HUES64 (cell line): ENCODE results near the gene ULK4.

Experiments
- H3K27ac ChIP-seq: 2 replicates; pipeline ENCODE4 v1.7.0; 2013; ENCODE audit warnings: low read depth, low read length, inconsistent platforms
- H3K27me3 ChIP-seq: 2 replicates; pipeline ENCODE4 v1.6.1; 2013; ENCODE audit warnings: mild to moderate bottlenecking, low read length; ENCODE audit not compliant: insufficient read depth
- H3K36me3 ChIP-seq: 2 replicates; pipeline ENCODE4 v1.6.1; 2013; ENCODE audit warnings: mild to moderate bottlenecking, low read length; ENCODE audit not compliant: insufficient read depth
- H3K4me1 ChIP-seq: 2 replicates; pipeline ENCODE4 v1.6.1; 2013; ENCODE audit warnings: mild to moderate bottlenecking, low read length, moderate library complexity; ENCODE audit not compliant: insufficient read depth
- H3K4me3 ChIP-seq: 2 replicates; pipeline ENCODE4 v1.5.1; 2013; ENCODE audit warnings: mild to moderate bottlenecking, low read length, moderate library complexity
- H3K9ac ChIP-seq: 2 replicates; pipeline ENCODE4 v1.6.1; 2013; ENCODE audit warnings: mild to moderate bottlenecking, low read depth, low read length
- H3K9me3 ChIP-seq: 2 replicates; pipeline ENCODE4 v1.6.1; 2013; ENCODE audit warnings: low read depth, low read length; ENCODE audit not compliant: insufficient read depth
- WGBS: fragments of 150-250, 120-280 bp; methylation state at CpG from one replicate; pipeline ENCODE4 v1.1.7; 2013; ENCODE audit warnings: missing lambda C conversion rate; 5-methylcytosine and 5-hydroxymethylcytosine counted together

Gene ULK4

GRCh38 chr3:41251593-41251992, 710.3 kb downstream of the ULK4 start:
- H3K9me3 ChIP-seq, result no peaks in the 10 kb centered on the region
- H3K36me3 ChIP-seq, result no peaks in the 10 kb centered on the region
- no peak overlapping the region for H3K9ac ChIP-seq
- H3K27ac ChIP-seq, result no peak overlapping the region
- H3K4me1 ChIP-seq, result no peaks in the 10 kb centered on the region
- H3K4me3 ChIP-seq, result no peak overlapping the region
- 100% methylated on average over 1 of the region's 1 CpG for WGBS
- H3K27me3 ChIP-seq, result no peaks in the 10 kb centered on the region

GRCh38 chr3:41250825-41251224, 711.1 kb downstream of the ULK4 start:
- Histone ChIP-seq H3K36me3 (no peaks in the 10 kb centered on the region), H3K27me3 (no peaks in the 10 kb centered on the region), H3K4me1 (no peaks in the 10 kb centered on the region), H3K4me3 (no peak overlapping the region), H3K9ac (no peak overlapping the region), H3K9me3 (no peaks in the 10 kb centered on the region), H3K27ac (no peak overlapping the region)
- 84% methylated on average over 2 of the region's 2 CpGs for WGBS

- Histone ChIP-seq H3K36me3 (no peaks in the 10 kb centered on the region), H3K4me1 (no peaks in the 10 kb centered on the region), H3K4me3 (no peak overlapping the region), H3K27ac (no peak overlapping the region), H3K9me3 (no peaks in the 10 kb centered on the region), H3K27me3 (no peaks in the 10 kb centered on the region), H3K9ac (no peak overlapping the region)
- WGBS, result 88% methylated on average over 3 of the region's 3 CpGs
Measured at GRCh38 chr3:41249318-41249717, 712.6 kb downstream of the ULK4 start.

GRCh38 chr3:41248525-41248924, 713.4 kb downstream of the ULK4 start:
- 93% methylated on average over 3 of the region's 3 CpGs for WGBS
- no peaks in the 10 kb centered on the region for H3K9me3 ChIP-seq
- H3K4me1 ChIP-seq, result no peaks in the 10 kb centered on the region
- H3K27me3 ChIP-seq, result no peaks in the 10 kb centered on the region
- H3K27ac ChIP-seq, result no peak overlapping the region
- no peaks in the 10 kb centered on the region for H3K36me3 ChIP-seq
- no peak overlapping the region for H3K9ac ChIP-seq
- no peak overlapping the region for H3K4me3 ChIP-seq

- WGBS, result 87% methylated on average over 12 of the region's 12 CpGs
Measured at GRCh38 chr3:41247055-41248004, 714.6 kb downstream of the ULK4 start.

GRCh38 chr3:41244620-41245336, 717.1 kb downstream of the ULK4 start:
- 78% methylated on average over 6 of the region's 6 CpGs for WGBS
- no peaks in the 10 kb centered on the region for H3K4me1 ChIP-seq
- H3K4me3 ChIP-seq, result no peak overlapping the region
- no peak overlapping the region for H3K9ac ChIP-seq
- no peak overlapping the region for H3K27ac ChIP-seq
- H3K9me3 ChIP-seq, result no peaks in the 10 kb centered on the region
- H3K27me3 ChIP-seq, result no peaks in the 10 kb centered on the region
- H3K36me3 ChIP-seq, result peaks cover 30% of the 10 kb centered on the region

More at GRCh38 chr3:41247055-41248004, 714.6 kb downstream of the ULK4 start:
- no peaks in the 10 kb centered on the region for H3K4me1 ChIP-seq
- H3K27me3 ChIP-seq, result no peaks in the 10 kb centered on the region
- no peak overlapping the region for H3K27ac ChIP-seq
- H3K9ac ChIP-seq, result no peak overlapping the region
- peaks cover 5% of the 10 kb centered on the region; the same call in 1 of the 2 replicates for H3K36me3 ChIP-seq
- H3K9me3 ChIP-seq, result no peaks in the 10 kb centered on the region
- H3K4me3 ChIP-seq, result no peak overlapping the region

GRCh38 chr3:41243183-41243582, 718.7 kb downstream of the ULK4 start:
- no peak overlapping the region for H3K4me3 ChIP-seq
- no peaks in the 10 kb centered on the region for H3K27me3 ChIP-seq
- H3K4me1 ChIP-seq, result peaks cover 3% of the 10 kb centered on the region; the same call in 1 of the 2 replicates
- peaks cover 46% of the 10 kb centered on the region for H3K36me3 ChIP-seq
- no peak overlapping the region for H3K27ac ChIP-seq
- H3K9ac ChIP-seq, result no peak overlapping the region
- 50% methylated on average over 2 of the region's 2 CpGs for WGBS
- H3K9me3 ChIP-seq, result no peaks in the 10 kb centered on the region

- H3K4me3 ChIP-seq, result no peak overlapping the region
- H3K27me3 ChIP-seq, result no peaks in the 10 kb centered on the region
- H3K4me1 ChIP-seq, result peaks cover 3% of the 10 kb centered on the region; the same call in 1 of the 2 replicates
- 92% methylated on average over 7 of the region's 7 CpGs for WGBS
- H3K9me3 ChIP-seq, result no peaks in the 10 kb centered on the region
- H3K36me3 ChIP-seq, result peaks cover 58% of the 10 kb centered on the region
- H3K27ac ChIP-seq, result no peak overlapping the region
- no peak overlapping the region for H3K9ac ChIP-seq
Measured at GRCh38 chr3:41241800-41242571, 719.9 kb downstream of the ULK4 start.

GRCh38 chr3:41241161-41241560, 720.7 kb downstream of the ULK4 start:
- H3K9ac ChIP-seq, result no peak overlapping the region
- no peak overlapping the region for H3K4me3 ChIP-seq
- peaks cover 66% of the 10 kb centered on the region for H3K36me3 ChIP-seq
- no peaks in the 10 kb centered on the region for H3K9me3 ChIP-seq
- H3K27me3 ChIP-seq, result no peaks in the 10 kb centered on the region
- no peak overlapping the region for H3K27ac ChIP-seq
- peaks cover 9% of the 10 kb centered on the region; the same call in 1 of the 2 replicates for H3K4me1 ChIP-seq
- WGBS, result 97% methylated on average over 4 of the region's 4 CpGs

GRCh38 chr3:41239587-41239986, 722.3 kb downstream of the ULK4 start:
- no peaks in the 10 kb centered on the region for H3K9me3 ChIP-seq
- H3K36me3 ChIP-seq, result peaks cover 82% of the 10 kb centered on the region
- H3K27me3 ChIP-seq, result no peaks in the 10 kb centered on the region
- no peak overlapping the region for H3K4me3 ChIP-seq
- 74% methylated on average over 2 of the region's 2 CpGs for WGBS
- no peak overlapping the region for H3K9ac ChIP-seq
- H3K4me1 ChIP-seq, result peaks cover 24% of the 10 kb centered on the region
- H3K27ac ChIP-seq, result no peak overlapping the region
